OCI-LY7 (cell line): ENCODE measurements around the gene SRSF8. TPM values are rescaled to one million over a fixed set of nuclear protein-coding genes. Genes with fewer than 3 reads are reported as not detected.

Source experiments
- BruUV-seq: library from RNA; stranded (reverse); fragments of 400-500 nt; replicated peaks from 2 replicates; lab custom pipeline; 2021; lab: Mats Ljungman, UMichigan
- CTCF ChIA-PET: fragments of 300-600 bp; sonication (Branson Sonifier 250); formaldehyde crosslinking; loops from one replicate; lab custom pipeline; 2022; ENCODE audit warnings: antibody characterized with exemption; ENCODE audit not compliant: unreplicated experiment; lab: Charles Lee
- POLR2A ChIA-PET: fragments of 300-600 bp; sonication (Branson Sonifier 250); formaldehyde crosslinking; loops from one replicate; lab custom pipeline; 2022; ENCODE audit warnings: antibody characterized with exemption; lab: Charles Lee
- DNase-seq: peaks from one replicate; pipeline ENCODE4 v3.0.0-alpha.2; 2015; ENCODE audit warnings: low spot score
- H2AFZ ChIP-seq: fragments of 200-600 bp; sonication (generic), shearing (Covaris generic); 2 replicates; pipeline ENCODE4 v1.6.1; 2014; ENCODE audit warnings: mild to moderate bottlenecking, antibody characterized with exemption, low read length, moderate library complexity
- H3K27ac ChIP-seq: fragments of 200-600 bp; sonication (generic); 2 replicates; pipeline ENCODE4 v1.5.1; 2014; ENCODE audit warnings: mixed run types, low read depth, mild to moderate bottlenecking, moderate library complexity, low read length, inconsistent platforms; ENCODE audit not compliant: poor library complexity, severe bottlenecking
- H3K36me3 ChIP-seq: fragments of 200-600 bp; sonication (generic); 2 replicates; pipeline ENCODE4 v1.6.1; 2014; ENCODE audit warnings: mild to moderate bottlenecking, antibody characterized with exemption, low read length, moderate library complexity, mixed read lengths; ENCODE audit not compliant: insufficient read depth
- H3K4me1 ChIP-seq: fragments of 200-600 bp; sonication (generic); 2 replicates; pipeline ENCODE4 v1.5.1; 2014; ENCODE audit warnings: mild to moderate bottlenecking, low read length; ENCODE audit not compliant: insufficient read depth, poor library complexity, severe bottlenecking
- H3K4me2 ChIP-seq: fragments of 200-600 bp; sonication (generic); 2 replicates; pipeline ENCODE4 v1.6.1; 2014; ENCODE audit warnings: mild to moderate bottlenecking, low read length
- H3K4me3 ChIP-seq: fragments of 200-600 bp; sonication (generic); 2 replicates; pipeline ENCODE4 v1.5.1; 2014; ENCODE audit warnings: mild to moderate bottlenecking, low read depth, low read length; ENCODE audit not compliant: poor library complexity, severe bottlenecking
- H3K79me2 ChIP-seq: fragments of 200-600 bp; sonication (generic); 2 replicates; pipeline ENCODE4 v1.6.1; 2016; ENCODE audit warnings: low read depth, mild to moderate bottlenecking, low read length, moderate library complexity, mixed read lengths; ENCODE audit not compliant: insufficient read depth
- H3K9me2 ChIP-seq: fragments of 200-600 bp; sonication (generic); 2 replicates; pipeline ENCODE4 v1.6.1; 2016; ENCODE audit warnings: mild to moderate bottlenecking, low read length, mixed read lengths; ENCODE audit not compliant: insufficient read depth
- H3K9me3 ChIP-seq: fragments of 200-600 bp; sonication (generic); 2 replicates; pipeline ENCODE4 v1.6.1; 2014; ENCODE audit warnings: mild to moderate bottlenecking, mixed run types, low read length, mixed read lengths
- H4K20me1 ChIP-seq: fragments of 200-600 bp; sonication (generic); 2 replicates; pipeline ENCODE4 v1.6.1; 2014; ENCODE audit warnings: mild to moderate bottlenecking, antibody characterized with exemption, low read length, moderate library complexity, mixed read lengths; ENCODE audit not compliant: insufficient read depth
- EZH2phosphoT487 ChIP-seq: fragments of 200-600 bp; sonication (generic); IDR thresholded peaks from 2 replicates; pipeline ENCODE4 v1.6.1; 2018; ENCODE audit warnings: low read depth, borderline replicate concordance, mild to moderate bottlenecking, mixed run types, antibody characterized with exemption, low read length, moderate library complexity, mixed read lengths
- intact Hi-C: fragments of 100-400 bp; cut with micrococcal nuclease; formaldehyde crosslinking; loops from one replicate; pipeline ENCODE4 v1.10.0; 2022; ENCODE audit not compliant: unreplicated experiment
- total RNA-seq, 2 experiments: library from RNA; depleted of rRNA in 1 of 2; stranded (reverse); fragments of >200 nt in 1 of 2; shearing (Covaris generic) in 1 of 2; gene quantifications; 2 replicates each; pipeline ENCODE4 v1.2.3, GENCODE V29; 2014 to 2022
- TF ChIP-seq, protein P1 (sequence below): fragments of 200-600 bp; sonication (generic); conservative IDR thresholded peaks from 2 replicates; pipeline ENCODE4 v1.5.1; 2014; ENCODE audit warnings: mild to moderate bottlenecking, antibody characterized with exemption, low read length, moderate library complexity, mixed read lengths

Gene SRSF8
- total RNA-seq, 2 experiments from 2014 or later, result 13.1 to 42.1 TPM

DNA sequence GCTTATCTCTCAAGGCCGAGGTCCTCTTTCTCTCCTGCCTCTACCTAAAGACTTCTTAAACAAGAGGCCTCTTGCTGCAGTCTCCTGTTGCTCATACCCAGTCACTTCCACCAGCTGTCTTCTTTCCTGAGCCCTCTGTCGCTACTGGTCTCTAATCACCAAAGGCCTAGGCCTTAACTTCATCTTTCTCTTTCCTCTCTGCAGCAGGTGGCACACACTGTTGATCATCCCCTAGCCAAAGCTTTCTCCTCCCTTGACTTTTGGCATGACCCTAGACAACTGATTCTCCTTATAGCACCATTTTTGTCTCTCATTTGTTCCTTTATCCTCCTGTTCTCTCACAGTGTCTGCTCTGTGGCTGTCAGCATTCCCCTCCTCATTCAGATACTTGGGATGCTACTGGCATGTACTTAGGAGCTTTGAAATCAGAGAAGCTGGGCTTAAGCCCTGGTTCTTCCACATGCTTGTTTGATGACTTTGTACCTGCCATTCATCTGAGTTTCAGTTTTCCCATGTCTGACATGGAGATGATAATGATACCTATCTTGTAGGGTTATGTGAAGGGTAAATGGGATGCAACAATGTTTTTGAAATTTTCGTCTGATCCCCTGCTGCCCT lies 45.3 kb downstream of the SRSF8 start:
- no peak for DNase-seq
- H2AFZ ChIP-seq, result no peak overlapping the region
- no peaks in the 10 kb centered on the region for H3K9me2 ChIP-seq
- POLR2A ChIA-PET, result interaction anchor here (0.5 to 1.3 kb wide), 7 partner anchors 8 to 616 kb away, joined by 3 to 6 read pairs (median 3); partner anchors contain the start of gene ENDOD1
- H3K27ac ChIP-seq, result no peak overlapping the region
- peaks cover 24% of the 10 kb centered on the region; the same call in 1 of the 2 replicates for H3K36me3 ChIP-seq
- intact Hi-C loops, result no loop called here
- H3K4me2 ChIP-seq, result no peak overlapping the region
- CTCF ChIA-PET, result interaction anchor here (0.5 kb wide), 2 partner anchors 88 to 119 kb away, joined by 3 to 8 read pairs; partner anchors contain the start of gene SESN3
- BruUV-seq, result no TSS peak
- H3K4me1 ChIP-seq, result peaks cover 5% of the 10 kb centered on the region
- TF ChIP-seq, protein P1, sequence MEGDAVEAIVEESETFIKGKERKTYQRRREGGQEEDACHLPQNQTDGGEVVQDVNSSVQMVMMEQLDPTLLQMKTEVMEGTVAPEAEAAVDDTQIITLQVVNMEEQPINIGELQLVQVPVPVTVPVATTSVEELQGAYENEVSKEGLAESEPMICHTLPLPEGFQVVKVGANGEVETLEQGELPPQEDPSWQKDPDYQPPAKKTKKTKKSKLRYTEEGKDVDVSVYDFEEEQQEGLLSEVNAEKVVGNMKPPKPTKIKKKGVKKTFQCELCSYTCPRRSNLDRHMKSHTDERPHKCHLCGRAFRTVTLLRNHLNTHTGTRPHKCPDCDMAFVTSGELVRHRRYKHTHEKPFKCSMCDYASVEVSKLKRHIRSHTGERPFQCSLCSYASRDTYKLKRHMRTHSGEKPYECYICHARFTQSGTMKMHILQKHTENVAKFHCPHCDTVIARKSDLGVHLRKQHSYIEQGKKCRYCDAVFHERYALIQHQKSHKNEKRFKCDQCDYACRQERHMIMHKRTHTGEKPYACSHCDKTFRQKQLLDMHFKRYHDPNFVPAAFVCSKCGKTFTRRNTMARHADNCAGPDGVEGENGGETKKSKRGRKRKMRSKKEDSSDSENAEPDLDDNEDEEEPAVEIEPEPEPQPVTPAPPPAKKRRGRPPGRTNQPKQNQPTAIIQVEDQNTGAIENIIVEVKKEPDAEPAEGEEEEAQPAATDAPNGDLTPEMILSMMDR, result no peak
- TF ChIP-seq EZH2phosphoT487, result no peak
- peaks cover 5% of the 10 kb centered on the region; the same call in 1 of the 2 replicates for H3K79me2 ChIP-seq
- H4K20me1 ChIP-seq, result no peaks in the 10 kb centered on the region
- no peak overlapping the region for H3K4me3 ChIP-seq
- H3K9me3 ChIP-seq, result peaks cover 16% of the 10 kb centered on the region

DNA sequence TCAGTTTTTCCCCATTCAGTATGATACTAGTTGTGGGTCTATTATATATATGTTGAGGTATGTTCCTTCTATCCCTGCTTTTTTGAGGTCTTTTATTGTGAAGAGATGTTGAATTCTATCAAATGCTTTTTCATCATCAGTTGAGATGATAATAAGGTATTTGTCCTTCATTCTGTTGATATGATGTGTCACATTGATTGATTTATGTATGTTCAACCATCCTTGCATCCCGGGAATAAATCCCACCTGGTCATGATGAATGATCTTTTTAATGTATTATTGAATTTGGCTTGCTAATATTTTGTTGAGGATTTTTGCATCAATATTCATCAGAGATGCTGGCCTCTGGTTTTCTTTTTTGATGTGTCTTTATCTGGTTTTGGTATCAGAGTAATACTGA lies 48.9 kb downstream of the SRSF8 start:
- Histone ChIP-seq H3K27ac (no peak overlapping the region), H4K20me1 (no peaks in the 10 kb centered on the region), H3K9me2 (no peaks in the 10 kb centered on the region), H3K4me1 (no peaks in the 10 kb centered on the region), H3K79me2 (peaks cover 5% of the 10 kb centered on the region; the same call in 1 of the 2 replicates), H3K36me3 (0 out of 2 replicates have a peak, but pooled peaks cover 6% of the 10 kb centered on the region), H3K9me3 (peaks cover 16% of the 10 kb centered on the region), H3K4me2 (no peak overlapping the region), H2AFZ (no peak overlapping the region), H3K4me3 (no peak overlapping the region)
- intact Hi-C loops, result no loop called here
- no peak for DNase-seq
- CTCF ChIA-PET, result no interaction called here
- POLR2A ChIA-PET, result interaction anchor here (0.6 to 0.7 kb wide), 2 partner anchors 20 to 522 kb away, joined by 3 to 4 read pairs; no protein-coding TSS in a partner anchor
- no peak for TF ChIP-seq EZH2phosphoT487
- TF ChIP-seq, protein P1, result no peak
- BruUV-seq, result no TSS peak
